ENCODE data around the gene KISS1R. TPM values are rescaled to one million over a fixed set of nuclear protein-coding genes. Genes with fewer than 3 reads are reported as not detected.
A peak's percentile ranks its signal among the peaks of the same experiment; 100 is the strongest.

The KISS1R gene
- total RNA-seq (under 1 TPM in 2 of 7 donors, not detected in 5; 0.28 to 0.90 TPM), polyA plus RNA-seq (not detected)
- long read RNA-seq, donor 1: 0 reads
- long read RNA-seq, donor 2: 0 reads
- long read RNA-seq, donor 3: 0 reads

DNA sequence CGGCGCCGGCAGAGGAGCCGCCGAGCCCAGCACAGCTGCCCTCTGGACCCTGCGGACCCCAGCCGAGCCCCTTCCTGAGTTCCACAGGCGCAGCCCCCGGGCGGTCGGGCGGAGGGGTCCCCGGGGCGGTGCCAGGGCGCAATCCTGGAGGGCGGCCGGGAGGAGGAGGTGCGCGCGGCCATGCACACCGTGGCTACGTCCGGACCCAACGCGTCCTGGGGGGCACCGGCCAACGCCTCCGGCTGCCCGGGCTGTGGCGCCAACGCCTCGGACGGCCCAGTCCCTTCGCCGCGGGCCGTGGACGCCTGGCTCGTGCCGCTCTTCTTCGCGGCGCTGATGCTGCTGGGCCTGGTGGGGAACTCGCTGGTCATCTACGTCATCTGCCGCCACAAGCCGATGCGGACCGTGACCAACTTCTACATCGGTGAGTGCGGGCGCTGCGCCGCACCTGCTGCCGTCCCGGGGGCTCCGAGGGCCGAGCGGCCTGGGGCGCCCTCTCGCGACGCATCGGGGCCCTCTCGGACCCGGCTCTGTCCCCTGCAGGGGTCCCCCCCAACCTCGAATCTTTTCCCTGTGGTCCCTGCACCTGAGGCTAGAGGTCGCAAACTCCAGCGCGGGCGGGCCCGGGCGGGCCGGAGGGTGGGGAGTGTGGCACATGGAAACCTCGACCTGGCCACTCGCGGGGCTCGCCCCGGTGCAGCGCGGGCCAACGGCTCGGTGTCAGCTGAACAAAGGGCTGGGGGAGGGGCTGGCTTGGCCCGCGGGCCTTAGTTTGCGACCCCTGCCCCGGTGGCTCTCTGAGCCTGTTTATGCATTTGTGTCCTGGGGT is at the start of gene KISS1R:
KISS1R (plus strand) TSS at position 11 of the 829 bp plus-strand sequence; CDS start at position 181, 170 bp downstream.
- Histone ChIP-seq H3K4me3 (no peak within 1 kb of the TSS), H3K27ac (no peak within 1 kb of the TSS), H3K4me1 (ENCODE audit: insufficient read depth) (peaks cover 13% of the 10 kb centered on the region)

DNA sequence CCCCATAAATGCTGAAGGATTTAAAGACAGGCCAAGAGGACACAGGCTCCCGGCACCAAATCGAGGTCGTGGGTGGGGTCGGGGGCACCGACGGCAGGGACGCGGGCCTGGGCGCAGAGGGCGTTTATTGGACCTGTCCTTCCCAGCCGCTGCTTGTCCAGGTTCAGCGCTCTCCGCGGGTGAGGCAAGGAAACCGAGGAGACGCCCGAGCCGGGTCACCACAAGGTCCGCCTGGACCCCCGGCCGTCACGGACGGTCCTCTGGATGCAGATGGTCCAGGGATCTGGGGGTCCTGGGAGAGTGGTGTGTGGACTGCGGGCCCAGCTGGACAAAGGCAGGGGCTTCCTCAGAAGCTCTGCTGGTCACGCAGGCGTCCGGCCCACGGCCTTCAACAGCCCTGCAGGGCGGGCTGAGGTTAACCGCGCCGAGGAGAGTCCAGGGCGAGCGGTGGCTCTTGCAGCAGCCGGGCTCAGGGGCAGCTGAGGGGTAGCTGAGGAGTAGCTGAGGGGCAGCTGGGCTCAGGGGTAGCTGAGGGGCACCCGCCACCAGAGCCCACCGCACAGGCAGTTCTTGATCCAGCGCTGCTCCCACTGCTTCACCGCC is 49.2 kb upstream of the KISS1R start:
- intact Hi-C loops (cut with DNase I): loop anchor here in 2 of 4 donors (5.0 kb wide), 2 partner anchors 39 to 49 kb away; partner anchors contain the start of gene KISS1R (in 1 of the 2)
- Histone ChIP-seq H3K27ac (peak overlapping the region in 1 of 2 donors; percentile 92), H3K4me3 (no peak overlapping the region), H3K4me1 (ENCODE audit: insufficient read depth) (peaks cover 16% of the 10 kb centered on the region), H3K27me3 (no peaks in the 10 kb centered on the region), H3K9me3 (no peaks in the 10 kb centered on the region), H3K36me3 (no peaks in the 10 kb centered on the region)
- TF ChIP-seq, protein P1, sequence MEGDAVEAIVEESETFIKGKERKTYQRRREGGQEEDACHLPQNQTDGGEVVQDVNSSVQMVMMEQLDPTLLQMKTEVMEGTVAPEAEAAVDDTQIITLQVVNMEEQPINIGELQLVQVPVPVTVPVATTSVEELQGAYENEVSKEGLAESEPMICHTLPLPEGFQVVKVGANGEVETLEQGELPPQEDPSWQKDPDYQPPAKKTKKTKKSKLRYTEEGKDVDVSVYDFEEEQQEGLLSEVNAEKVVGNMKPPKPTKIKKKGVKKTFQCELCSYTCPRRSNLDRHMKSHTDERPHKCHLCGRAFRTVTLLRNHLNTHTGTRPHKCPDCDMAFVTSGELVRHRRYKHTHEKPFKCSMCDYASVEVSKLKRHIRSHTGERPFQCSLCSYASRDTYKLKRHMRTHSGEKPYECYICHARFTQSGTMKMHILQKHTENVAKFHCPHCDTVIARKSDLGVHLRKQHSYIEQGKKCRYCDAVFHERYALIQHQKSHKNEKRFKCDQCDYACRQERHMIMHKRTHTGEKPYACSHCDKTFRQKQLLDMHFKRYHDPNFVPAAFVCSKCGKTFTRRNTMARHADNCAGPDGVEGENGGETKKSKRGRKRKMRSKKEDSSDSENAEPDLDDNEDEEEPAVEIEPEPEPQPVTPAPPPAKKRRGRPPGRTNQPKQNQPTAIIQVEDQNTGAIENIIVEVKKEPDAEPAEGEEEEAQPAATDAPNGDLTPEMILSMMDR (IDR thresholded peaks at IDR 0.05): no peak
- TF ChIP-seq POLR2A (IDR thresholded peaks at IDR 0.05): no peak
- TF ChIP-seq EP300 (IDR thresholded peaks at IDR 0.05): no peak
- 90 to 93% (median 93%) methylated on average over 38 to 39 of the region's 39 CpGs for WGBS, 3 donors
- no peak for DNase-seq

More for the DNA sequence above, at the start of gene KISS1R:
- H3K27me3 ChIP-seq: peaks cover 8% of the 10 kb centered on the region
- no peaks in the 10 kb centered on the region for H3K9me3 ChIP-seq
- no peak for DNase-seq
- WGBS, 3 donors: 0 to 2% (median 1%) methylated on average over 56 to 87 of the region's 87 CpGs
- TF ChIP-seq, protein P1 (IDR thresholded peaks at IDR 0.05): no peak
- TF ChIP-seq POLR2A (IDR thresholded peaks at IDR 0.05) (no peak), EP300 (IDR thresholded peaks at IDR 0.05) (no peak)
- no peaks in the 10 kb centered on the region for H3K36me3 ChIP-seq
- intact Hi-C loops (cut with DNase I): loop anchor here (2.0 to 10.0 kb wide), 5 partner anchors 50 to 150 kb away; partner anchors contain the start of genes PTBP1 (in 2 of the 4) and CFD (in 1 of the 4)

GRCh38 chr19:868458-869244 is 48.5 kb upstream of the KISS1R start:
- no peaks in the 10 kb centered on the region for H3K9me3 ChIP-seq
- intact Hi-C loops (cut with DNase I): loop anchor here in 2 of 4 donors (5.0 kb wide), 2 partner anchors 39 to 49 kb away; partner anchors contain the start of gene KISS1R (in 1 of the 2)
- peak overlapping the region; percentile 90 to 92 for H3K27ac ChIP-seq
- no peak overlapping the region for H3K4me3 ChIP-seq
- H3K36me3 ChIP-seq: no peaks in the 10 kb centered on the region
- TF ChIP-seq POLR2A (IDR thresholded peaks at IDR 0.05): peak; percentile 14
- no peak for TF ChIP-seq EP300 (IDR thresholded peaks at IDR 0.05)
- peak in 2 of 5 donors; percentile 58 to 66 for DNase-seq
- no peaks in the 10 kb centered on the region for H3K27me3 ChIP-seq
- 80 to 85% (median 82%) methylated on average over 34 of the region's 34 CpGs for WGBS, 3 donors
- H3K4me1 ChIP-seq (ENCODE audit: insufficient read depth): peaks cover 17% of the 10 kb centered on the region

DNA sequence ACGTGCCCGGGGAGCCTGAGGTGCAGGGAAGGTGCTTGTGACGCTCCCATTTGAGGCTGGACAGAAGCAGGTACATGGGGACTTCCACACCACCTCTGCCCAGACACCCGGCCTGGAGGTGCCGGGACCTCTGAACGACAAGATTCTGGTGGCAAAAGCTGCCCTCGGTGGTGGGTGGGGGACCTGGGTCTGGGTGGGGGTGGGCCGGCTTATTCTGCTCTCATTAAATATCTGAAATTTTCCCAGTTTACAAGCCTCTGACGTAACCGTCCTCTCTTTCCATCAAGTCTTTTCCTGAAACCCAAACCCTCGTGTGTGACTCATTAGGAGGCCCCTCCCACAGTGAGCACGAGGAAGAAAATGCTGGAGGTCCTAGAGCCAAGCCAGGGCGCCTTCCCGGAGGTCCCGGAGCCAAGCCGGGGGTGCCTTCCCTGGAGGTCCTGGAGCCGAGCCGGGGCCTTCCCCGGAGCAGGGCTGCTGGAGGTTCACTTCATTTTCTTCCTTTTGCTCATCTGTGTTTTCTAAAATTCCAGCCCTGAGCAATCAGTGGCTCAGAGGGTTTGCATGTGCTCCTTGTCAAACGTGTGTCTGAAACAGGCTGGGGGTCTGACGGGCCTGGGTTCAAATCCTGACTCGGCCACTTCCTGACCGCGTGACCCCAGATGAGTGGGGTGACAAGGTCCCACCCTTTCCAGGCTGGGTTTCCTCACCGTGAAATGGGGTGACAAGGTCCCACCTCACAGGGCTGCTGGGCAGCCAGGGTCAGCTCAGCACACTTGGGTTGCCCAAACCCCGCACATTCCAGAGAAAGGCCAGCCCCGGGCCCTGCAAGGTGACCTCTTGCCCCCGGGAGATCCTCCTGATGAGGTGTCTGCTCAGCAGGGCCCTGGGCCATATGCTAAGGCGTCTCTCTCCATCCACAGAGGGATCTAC is 47.6 kb upstream of the KISS1R start:
- no peaks in the 10 kb centered on the region for H3K9me3 ChIP-seq
- H3K4me3 ChIP-seq: no peak overlapping the region
- DNase-seq: peak; percentile 86 to 92 (median 87)
- H3K4me1 ChIP-seq (ENCODE audit: insufficient read depth): peaks cover 17% of the 10 kb centered on the region
- no peaks in the 10 kb centered on the region for H3K27me3 ChIP-seq
- TF ChIP-seq, protein P1 (IDR thresholded peaks at IDR 0.05): no peak
- TF ChIP-seq POLR2A (IDR thresholded peaks at IDR 0.05) (no peak), EP300 (IDR thresholded peaks at IDR 0.05) (no peak)
- WGBS, 3 donors: 31 to 36% (median 33%) methylated on average over 28 to 29 of the region's 29 CpGs
- peak overlapping the region; percentile 90 to 92 for H3K27ac ChIP-seq
- intact Hi-C loops (cut with DNase I): loop anchor here in 2 of 4 donors (5.0 kb wide), 2 partner anchors 38 to 48 kb away; partner anchors contain the start of gene KISS1R (in 1 of the 2)
- H3K36me3 ChIP-seq: no peaks in the 10 kb centered on the region
